Measurements from ENCODE around the gene ACP7. TPM values are rescaled to one million over a fixed set of nuclear protein-coding genes. Genes with fewer than 3 reads are reported as not detected.

The ACP7 gene
- total and polyA plus RNA-seq, 10 of the 15 experiments (the other 5 are each of a cell fraction or from before 2014, with no cell fraction given), result not detected

DNA sequence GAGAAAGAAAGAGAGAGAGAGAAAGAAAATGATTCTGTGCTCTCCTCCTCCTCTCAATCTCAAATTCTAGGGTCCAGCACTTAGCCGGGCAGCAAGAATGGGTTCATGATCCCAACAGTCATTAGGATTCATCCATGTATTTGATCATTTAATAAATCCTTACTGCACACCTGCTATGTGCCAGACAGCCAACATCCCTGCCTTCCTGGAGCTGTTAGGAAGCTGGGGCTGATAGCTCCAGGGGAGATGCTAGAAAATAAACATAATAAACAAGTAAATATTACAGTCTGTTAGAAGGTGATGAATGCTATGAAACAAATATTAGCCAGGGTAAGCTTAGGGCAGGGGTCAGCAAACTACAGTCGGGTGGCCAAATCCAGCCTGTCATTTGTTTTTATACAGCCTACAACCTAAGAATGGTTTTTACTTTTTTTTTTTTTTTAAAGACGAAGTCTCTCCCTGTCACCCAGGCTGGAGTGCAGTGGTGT is 9.9 kb upstream of the ACP7 start (continued):
- TF ChIP-seq, protein P1, sequence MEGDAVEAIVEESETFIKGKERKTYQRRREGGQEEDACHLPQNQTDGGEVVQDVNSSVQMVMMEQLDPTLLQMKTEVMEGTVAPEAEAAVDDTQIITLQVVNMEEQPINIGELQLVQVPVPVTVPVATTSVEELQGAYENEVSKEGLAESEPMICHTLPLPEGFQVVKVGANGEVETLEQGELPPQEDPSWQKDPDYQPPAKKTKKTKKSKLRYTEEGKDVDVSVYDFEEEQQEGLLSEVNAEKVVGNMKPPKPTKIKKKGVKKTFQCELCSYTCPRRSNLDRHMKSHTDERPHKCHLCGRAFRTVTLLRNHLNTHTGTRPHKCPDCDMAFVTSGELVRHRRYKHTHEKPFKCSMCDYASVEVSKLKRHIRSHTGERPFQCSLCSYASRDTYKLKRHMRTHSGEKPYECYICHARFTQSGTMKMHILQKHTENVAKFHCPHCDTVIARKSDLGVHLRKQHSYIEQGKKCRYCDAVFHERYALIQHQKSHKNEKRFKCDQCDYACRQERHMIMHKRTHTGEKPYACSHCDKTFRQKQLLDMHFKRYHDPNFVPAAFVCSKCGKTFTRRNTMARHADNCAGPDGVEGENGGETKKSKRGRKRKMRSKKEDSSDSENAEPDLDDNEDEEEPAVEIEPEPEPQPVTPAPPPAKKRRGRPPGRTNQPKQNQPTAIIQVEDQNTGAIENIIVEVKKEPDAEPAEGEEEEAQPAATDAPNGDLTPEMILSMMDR (IDR thresholded peaks at IDR 0.05 in 2 of 3, conservative IDR thresholded peaks at IDR 0.05 in 1 of 3; ENCODE audit: control insufficient read depth in 2 of 3, extremely low read depth in 1 of 3, insufficient read depth in 1 of 3, low read depth in 3 of 3, low read length in 3 of 3), result no peak

DNA sequence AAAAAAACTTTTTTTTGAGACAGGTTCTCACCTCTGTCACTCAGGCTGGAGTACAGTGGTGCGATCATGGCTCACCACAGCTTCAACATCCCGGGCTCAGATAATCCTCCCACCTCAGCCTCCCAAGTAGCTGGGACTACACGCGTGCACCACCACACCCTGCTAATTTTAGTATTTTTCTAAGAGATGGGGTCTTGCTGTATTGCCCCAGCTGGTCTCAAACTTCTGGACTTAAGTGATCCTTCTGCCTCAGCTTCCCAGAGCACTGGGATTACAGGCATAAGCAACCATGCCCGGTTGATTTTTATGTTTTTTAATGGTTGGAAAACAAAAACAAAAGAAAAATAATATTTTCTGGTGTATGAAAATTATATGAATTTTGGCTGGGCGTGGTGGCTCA is 9.2 kb upstream of the ACP7 start:
- Histone ChIP-seq H3K79me2 (ENCODE audit: control insufficient read depth, insufficient read depth, low read length) (no peaks in the 10 kb centered on the region), H3K36me3 (ENCODE audit: control insufficient read depth in 2 of 2, insufficient read depth in 2 of 2, low read length in 1 of 2) (no peaks in the 10 kb centered on the region), H3K9ac (ENCODE audit: control insufficient read depth, insufficient read depth, low read length) (no peak overlapping the region), H2AFZ (ENCODE audit: control insufficient read depth, low read depth, low read length) (no peak overlapping the region), H3K4me3 (no peak overlapping the region), H3K27ac (ENCODE audit: control insufficient read depth, insufficient read depth) (no peak overlapping the region), H3K4me2 (ENCODE audit: control insufficient read depth, insufficient read depth) (no peak overlapping the region), H4K20me1 (ENCODE audit: control insufficient read depth, insufficient read depth) (no peaks in the 10 kb centered on the region), H3K9me3 (replicated peaks; ENCODE audit: control insufficient read depth, insufficient read depth, low read length) (no peaks in the 10 kb centered on the region), H3K27me3 (replicated peaks in 1 of 2; ENCODE audit: control insufficient read depth in 2 of 2, insufficient read depth in 2 of 2, low read length in 1 of 2) (no peaks in the 10 kb centered on the region), H3K4me1 (ENCODE audit: control insufficient read depth, insufficient read depth, low read length) (no peaks in the 10 kb centered on the region)
- POLR2A ChIA-PET, result no interaction called here
- intact Hi-C loops (cut with micrococcal nuclease; ENCODE audit: unreplicated experiment), result no loop called here
- WGBS (ENCODE audit: insufficient coverage, insufficient replicate concordance, low lambda C conversion rate, missing lambda C conversion rate), result 54% methylated on average over 6 of the region's 6 CpGs
- FAIRE-seq (no peak), DNase-seq (ENCODE audit: low read depth, low spot score) (no peak), ATAC-seq (no peak)
- CTCF ChIA-PET, result no interaction called here
- RAD21 ChIA-PET (ENCODE audit: unreplicated experiment), result no interaction called here
- SMC1A ChIA-PET (ENCODE audit: uncharacterized antibody, unreplicated experiment), result no interaction called here
- in situ Hi-C loops (cut with MboI), result no loop called here
- no TSS peak for BruUV-seq (replicated peaks)
- TF ChIP-seq CHD1 (IDR thresholded peaks at IDR 0.05; ENCODE audit: low read depth, low read length), result no peak
- TF ChIP-seq NBN (IDR thresholded peaks at IDR 0.05), result no peak
- TF ChIP-seq, protein P1 (IDR thresholded peaks at IDR 0.05 in 2 of 3, conservative IDR thresholded peaks at IDR 0.05 in 1 of 3; ENCODE audit: control insufficient read depth in 2 of 3, extremely low read depth in 1 of 3, insufficient read depth in 1 of 3, low read depth in 3 of 3, low read length in 3 of 3), result no peak
- no peak for TF ChIP-seq NFXL1 (IDR thresholded peaks at IDR 0.05; ENCODE audit: borderline replicate concordance)
- TF ChIP-seq, protein P2, sequence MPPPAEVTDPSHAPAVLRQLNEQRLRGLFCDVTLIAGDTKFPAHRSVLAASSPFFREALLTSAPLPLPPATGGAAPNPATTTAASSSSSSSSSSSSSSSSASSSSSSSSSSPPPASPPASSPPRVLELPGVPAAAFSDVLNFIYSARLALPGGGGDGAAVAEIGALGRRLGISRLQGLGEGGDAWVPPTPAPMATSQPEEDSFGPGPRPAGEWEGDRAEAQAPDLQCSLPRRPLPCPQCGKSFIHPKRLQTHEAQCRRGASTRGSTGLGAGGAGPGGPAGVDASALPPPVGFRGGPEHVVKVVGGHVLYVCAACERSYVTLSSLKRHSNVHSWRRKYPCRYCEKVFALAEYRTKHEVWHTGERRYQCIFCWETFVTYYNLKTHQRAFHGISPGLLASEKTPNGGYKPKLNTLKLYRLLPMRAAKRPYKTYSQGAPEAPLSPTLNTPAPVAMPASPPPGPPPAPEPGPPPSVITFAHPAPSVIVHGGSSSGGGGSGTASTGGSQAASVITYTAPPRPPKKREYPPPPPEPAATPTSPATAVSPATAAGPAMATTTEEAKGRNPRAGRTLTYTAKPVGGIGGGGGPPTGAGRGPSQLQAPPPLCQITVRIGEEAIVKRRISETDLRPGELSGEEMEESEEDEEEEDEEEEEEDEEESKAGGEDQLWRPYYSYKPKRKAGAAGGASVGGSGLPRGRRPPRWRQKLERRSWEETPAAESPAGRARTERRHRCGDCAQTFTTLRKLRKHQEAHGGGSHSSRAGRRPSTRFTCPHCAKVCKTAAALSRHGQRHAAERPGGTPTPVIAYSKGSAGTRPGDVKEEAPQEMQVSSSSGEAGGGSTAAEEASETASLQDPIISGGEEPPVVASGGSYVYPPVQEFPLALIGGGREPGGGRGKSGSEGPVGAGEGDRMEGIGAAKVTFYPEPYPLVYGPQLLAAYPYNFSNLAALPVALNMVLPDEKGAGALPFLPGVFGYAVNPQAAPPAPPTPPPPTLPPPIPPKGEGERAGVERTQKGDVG (CRISPR knock-in tag; IDR thresholded peaks at IDR 0.05), result no peak
- TF ChIP-seq SMAD1 (IDR thresholded peaks at IDR 0.05; ENCODE audit: low read depth, partially characterized antibody), result no peak
- TF ChIP-seq, protein P3, sequence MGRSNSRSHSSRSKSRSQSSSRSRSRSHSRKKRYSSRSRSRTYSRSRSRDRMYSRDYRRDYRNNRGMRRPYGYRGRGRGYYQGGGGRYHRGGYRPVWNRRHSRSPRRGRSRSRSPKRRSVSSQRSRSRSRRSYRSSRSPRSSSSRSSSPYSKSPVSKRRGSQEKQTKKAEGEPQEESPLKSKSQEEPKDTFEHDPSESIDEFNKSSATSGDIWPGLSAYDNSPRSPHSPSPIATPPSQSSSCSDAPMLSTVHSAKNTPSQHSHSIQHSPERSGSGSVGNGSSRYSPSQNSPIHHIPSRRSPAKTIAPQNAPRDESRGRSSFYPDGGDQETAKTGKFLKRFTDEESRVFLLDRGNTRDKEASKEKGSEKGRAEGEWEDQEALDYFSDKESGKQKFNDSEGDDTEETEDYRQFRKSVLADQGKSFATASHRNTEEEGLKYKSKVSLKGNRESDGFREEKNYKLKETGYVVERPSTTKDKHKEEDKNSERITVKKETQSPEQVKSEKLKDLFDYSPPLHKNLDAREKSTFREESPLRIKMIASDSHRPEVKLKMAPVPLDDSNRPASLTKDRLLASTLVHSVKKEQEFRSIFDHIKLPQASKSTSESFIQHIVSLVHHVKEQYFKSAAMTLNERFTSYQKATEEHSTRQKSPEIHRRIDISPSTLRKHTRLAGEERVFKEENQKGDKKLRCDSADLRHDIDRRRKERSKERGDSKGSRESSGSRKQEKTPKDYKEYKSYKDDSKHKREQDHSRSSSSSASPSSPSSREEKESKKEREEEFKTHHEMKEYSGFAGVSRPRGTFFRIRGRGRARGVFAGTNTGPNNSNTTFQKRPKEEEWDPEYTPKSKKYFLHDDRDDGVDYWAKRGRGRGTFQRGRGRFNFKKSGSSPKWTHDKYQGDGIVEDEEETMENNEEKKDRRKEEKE (IDR thresholded peaks at IDR 0.05), result no peak
- no peak for TF ChIP-seq SMAD5 (IDR thresholded peaks at IDR 0.05; ENCODE audit: low read depth)
